GM18858 (cell line): ENCODE results near the gene MORN5.

ENCODE experiments used
- ATAC-seq: cut with Tn5 transposase; IDR thresholded peaks from one replicate; pipeline ENCODE4 v1.9.1; 2021; ENCODE audit not compliant: unreplicated experiment

MORN5 gene

GRCh38 chr9:122228568-122229484 lies 69.1 kb downstream of the MORN5 start, which contains the start of gene LHX6:
TSS of gene LHX6 (minus strand) at chr9:122228957. CDS start at chr9:122228740, 217 bp downstream.
- no peak for ATAC-seq

GRCh38 chr9:122229485-122229837 lies 69.8 kb downstream of the MORN5 start:
- no peak for ATAC-seq

GRCh38 chr9:122232796-122233306 lies 73.1 kb downstream of the MORN5 start:
- no peak for ATAC-seq

- no peak for ATAC-seq
These were observed 74.5 kb downstream of the MORN5 start for GRCh38 chr9:122234022-122234748.

GRCh38 chr9:122236681-122237080 lies 77.0 kb downstream of the MORN5 start:
- ATAC-seq, result no peak

- ATAC-seq, result no peak
These were observed 80.0 kb downstream of the MORN5 start for GRCh38 chr9:122239722-122240121.

- no peak for ATAC-seq
These were observed 84.6 kb downstream of the MORN5 start for GRCh38 chr9:122244349-122244748.

GRCh38 chr9:122246666-122247065 lies 87.0 kb downstream of the MORN5 start:
- no peak for ATAC-seq

GRCh38 chr9:122248448-122248865 lies 88.7 kb downstream of the MORN5 start:
- ATAC-seq, result no peak
